H1 (cell line): ENCODE data around the gene DES. TPM values are rescaled to one million over a fixed set of nuclear protein-coding genes. Genes with fewer than 3 reads are reported as not detected.

ENCODE experiments used
- EZH2 ChIP-seq: fragments of 200-600 bp; sonication (generic); IDR thresholded peaks from 2 replicates; pipeline ENCODE4 v1.7.1; 2012; ENCODE audit warnings: low read depth, mild to moderate bottlenecking, moderate library complexity, low read length, inconsistent platforms; ENCODE audit not compliant: severe bottlenecking
- RNF2 ChIP-seq: fragments of 200-900, 300-1000 bp; sonication (generic); IDR thresholded peaks from 2 replicates; pipeline ENCODE4 v1.7.1; 2016; ENCODE audit warnings: borderline replicate concordance, low read depth, mild to moderate bottlenecking, antibody characterized with exemption, low read length; ENCODE audit not compliant: poor library complexity, severe bottlenecking; ENCODE audit errors: missing control alignments
- polyA plus RNA-seq, 7 experiments: library from polyadenylated mRNA; depleted of rRNA in 3 of 7; stranded (reverse) in 5 of 7; unstranded in 2 of 7; fragments of >200 nt in 5 of 7; fragments of 200-250 nt in 2 of 7; gene quantifications; 1 replicate in 5 of 7; 2 replicates in 1 of 7; 4 replicates in 1 of 7; pipeline versions ENCODE4 v1.2.1 to v1.2.3, GENCODE V29; 2011 to 2013; ENCODE audit warnings: missing spikeins in 2 of 7, mixed read lengths in 2 of 7
- total RNA-seq: library from RNA; stranded (reverse); fragmentation: NEBNext Ultra II Directional; extraction: Animal tissue kit (Norgen Biotek cat#: 25700); gene quantifications from 2 replicates; pipeline ENCODE4 v1.2.1, GENCODE V29; 2021

DES gene
- total and polyA plus RNA-seq, 2 of the 8 experiments (the other 6 are each of a cell fraction or from before 2014, with no cell fraction given) = 1.8 to 4.3 TPM

GRCh38 chr2:219399716-219400478 is 18.3 kb upstream of the DES start (continued):
- TF ChIP-seq RNF2 = no peak
- TF ChIP-seq EZH2 = no peak
- TF ChIP-seq, all 59 proteins: peak for 0
